GM18508 (cell line): Measurements from ENCODE around the gene KRTAP3-1.
"Not testable (repeated sequence)": the region's sequence is repeated elsewhere in the genome, so short reads cannot be mapped to it uniquely, and the experiment has no call there.

Experiments used
- ATAC-seq: cut with Tn5 transposase; IDR thresholded peaks from one replicate; pipeline ENCODE4 v1.9.1; 2021; ENCODE audit warnings: moderate number of reproducible peaks; ENCODE audit not compliant: insufficient read depth, unreplicated experiment

KRTAP3-1 gene

GRCh38 chr17:41016578-41017215 lies 7.8 kb upstream of the KRTAP3-1 start:
- no peak for ATAC-seq

- no peak for ATAC-seq
These were observed 6.5 kb upstream of the KRTAP3-1 start for GRCh38 chr17:41015454-41015853.

GRCh38 chr17:41013606-41014005 lies 4.7 kb upstream of the KRTAP3-1 start:
- no peak for ATAC-seq

GRCh38 chr17:41013181-41013580 lies 4.3 kb upstream of the KRTAP3-1 start:
- ATAC-seq, result no peak

GRCh38 chr17:41012326-41013120 lies 3.6 kb upstream of the KRTAP3-1 start:
- no peak for ATAC-seq

- no peak for ATAC-seq
These were observed 1.5 kb upstream of the KRTAP3-1 start for GRCh38 chr17:41010441-41010840.

GRCh38 chr17:41009936-41010335 lies 1.0 kb upstream of the KRTAP3-1 start:
- ATAC-seq, result no peak

GRCh38 chr17:41009301-41009760 lies 403 bp upstream of the KRTAP3-1 start:
- no peak for ATAC-seq

GRCh38 chr17:41004397-41004796 lies 4.5 kb downstream of the KRTAP3-1 start:
- ATAC-seq, result no peak

- no peak for ATAC-seq
These were observed 5.0 kb downstream of the KRTAP3-1 start for GRCh38 chr17:41003926-41004325.

- ATAC-seq, result no peak
These were observed 6.1 kb downstream of the KRTAP3-1 start for GRCh38 chr17:41002814-41003213.

GRCh38 chr17:41001795-41002194 lies 7.1 kb downstream of the KRTAP3-1 start:
- no peak for ATAC-seq

- not testable (repeated sequence) for ATAC-seq
These were observed 9.4 kb downstream of the KRTAP3-1 start, which contains the start of gene KRTAP3-2 for GRCh38 chr17:40999563-40999962. Gene KRTAP3-2 (minus strand): TSS chr17:40999906. CDS start chr17:40999853, 53 bp downstream.

GRCh38 chr17:40997361-40997760 lies 11.6 kb downstream of the KRTAP3-1 start:
- ATAC-seq, result no peak

GRCh38 chr17:40996829-40997228 lies 12.1 kb downstream of the KRTAP3-1 start:
- ATAC-seq, result no peak

GRCh38 chr17:40995116-40995515 lies 13.8 kb downstream of the KRTAP3-1 start:
- no peak for ATAC-seq

- ATAC-seq, result no peak
These were observed 15.1 kb downstream of the KRTAP3-1 start, which contains the start of gene KRTAP3-3 for GRCh38 chr17:40993839-40994238. Gene KRTAP3-3 (minus strand): TSS chr17:40994164. CDS start chr17:40994097, 67 bp downstream.

- no peak for ATAC-seq
These were observed 15.8 kb downstream of the KRTAP3-1 start for GRCh38 chr17:40993084-40993483.

GRCh38 chr17:40992666-40993065 lies 16.3 kb downstream of the KRTAP3-1 start:
- no peak for ATAC-seq

- ATAC-seq, result no peak
These were observed 22.0 kb downstream of the KRTAP3-1 start for GRCh38 chr17:40986920-40987319.

- ATAC-seq, result no peak
These were observed 24.7 kb downstream of the KRTAP3-1 start, which contains the start of gene KRT40 for GRCh38 chr17:40984226-40984625. Gene KRT40 (minus strand): TSS chr17:40984326. CDS start chr17:40984273, 53 bp downstream.
